H9 (cell line): Measurements from ENCODE around the gene C5orf46. TPM values are rescaled to one million over a fixed set of nuclear protein-coding genes. Genes with fewer than 3 reads are reported as not detected.

Experiments
- DNase-seq: peaks from one replicate; pipeline ENCODE4 v3.0.0-alpha.2; 2017
- H2AFZ ChIP-seq: one replicate; pipeline ENCODE4 v1.6.1; 2013; ENCODE audit warnings: mild to moderate bottlenecking, low read length, control low read depth, moderate library complexity
- H2AK5ac ChIP-seq: 2 replicates; pipeline ENCODE4 v1.6.1; 2013; ENCODE audit warnings: low read length, control low read depth, mixed read lengths; ENCODE audit not compliant: insufficient read length
- H2BK120ac ChIP-seq: one replicate; pipeline ENCODE4 v1.6.1; 2013; ENCODE audit warnings: low read depth, mild to moderate bottlenecking, low read length, control low read depth, inconsistent platforms; ENCODE audit not compliant: poor library complexity, severe bottlenecking
- H2BK12ac ChIP-seq: 2 replicates; pipeline ENCODE4 v1.6.1; 2013; ENCODE audit warnings: low read length, control low read depth, mixed read lengths, low read depth; ENCODE audit not compliant: insufficient read length
- H2BK15ac ChIP-seq: 2 replicates; pipeline ENCODE4 v1.6.1; 2013; ENCODE audit warnings: low read depth, low read length, control low read depth
- H2BK20ac ChIP-seq: one replicate; pipeline ENCODE4 v1.6.1; 2013; ENCODE audit warnings: low read depth, mild to moderate bottlenecking, low read length, control low read depth, inconsistent platforms; ENCODE audit not compliant: poor library complexity, severe bottlenecking
- H2BK5ac ChIP-seq: 2 replicates; pipeline ENCODE4 v1.6.1; 2013; ENCODE audit warnings: low read length, control low read depth, mixed read lengths; ENCODE audit not compliant: insufficient read length
- H3K14ac ChIP-seq: 2 replicates; pipeline ENCODE4 v1.6.1; 2013; ENCODE audit warnings: low read length, control low read depth; ENCODE audit not compliant: insufficient read depth
- H3K18ac ChIP-seq: 2 replicates; pipeline ENCODE4 v1.6.1; 2013; ENCODE audit warnings: low read depth, mild to moderate bottlenecking, mixed read lengths, low read length, control low read depth; ENCODE audit not compliant: insufficient read length
- H3K23ac ChIP-seq: 2 replicates; pipeline ENCODE4 v1.6.1; 2013; ENCODE audit warnings: low read length, control low read depth, mixed read lengths, low read depth; ENCODE audit not compliant: insufficient read length
- H3K23me2 ChIP-seq: 2 replicates; pipeline ENCODE4 v1.6.1; 2013; ENCODE audit warnings: low read depth, mild to moderate bottlenecking, mixed read lengths, low read length, control low read depth; ENCODE audit not compliant: insufficient read length, poor library complexity, severe bottlenecking
- H3K27ac ChIP-seq: 2 replicates; pipeline ENCODE4 v1.5.1; 2013; ENCODE audit warnings: low read length, control low read depth, mixed read lengths, low read depth; ENCODE audit not compliant: insufficient read length
- H3K27me3 ChIP-seq: 2 replicates; pipeline ENCODE4 v1.6.1; 2013; ENCODE audit warnings: low read length, control low read depth, inconsistent platforms; ENCODE audit not compliant: insufficient read depth
- H3K4ac ChIP-seq: 2 replicates; pipeline ENCODE4 v1.6.1; 2013; ENCODE audit warnings: low read depth, mild to moderate bottlenecking, control low read depth, inconsistent platforms, low read length, moderate library complexity
- H3K4me1 ChIP-seq: 2 replicates; pipeline ENCODE4 v1.6.1; 2013; ENCODE audit warnings: low read length, control low read depth, inconsistent platforms; ENCODE audit not compliant: insufficient read depth
- H3K4me2 ChIP-seq: 2 replicates; pipeline ENCODE4 v1.6.1; 2013; ENCODE audit warnings: low read length, control low read depth, mixed read lengths; ENCODE audit not compliant: insufficient read length, insufficient read depth
- H3K56ac ChIP-seq: 2 replicates; pipeline ENCODE4 v1.6.1; 2013; ENCODE audit warnings: low read depth, mild to moderate bottlenecking, mixed read lengths, low read length, control low read depth; ENCODE audit not compliant: insufficient read length
- H3K79me1 ChIP-seq: 2 replicates; pipeline ENCODE4 v1.6.1; 2013; ENCODE audit warnings: low read depth, mild to moderate bottlenecking, moderate library complexity, low read length, control low read depth, inconsistent platforms; ENCODE audit not compliant: insufficient read depth, poor library complexity, severe bottlenecking
- H3K79me2 ChIP-seq: 2 replicates; pipeline ENCODE4 v1.6.1; 2013; ENCODE audit warnings: low read length, control low read depth, inconsistent platforms; ENCODE audit not compliant: insufficient read depth
- H3K9ac ChIP-seq: 2 replicates; pipeline ENCODE4 v1.6.1; 2013; ENCODE audit warnings: low read length, control low read depth, mixed read lengths; ENCODE audit not compliant: insufficient read length; ENCODE audit errors: extremely low read depth
- H3K9me3 ChIP-seq: one replicate; pipeline ENCODE4 v1.6.1; 2013; ENCODE audit warnings: low read depth, low read length, inconsistent platforms; ENCODE audit not compliant: control insufficient read depth
- H3T11ph ChIP-seq: one replicate; pipeline ENCODE4 v1.6.1; 2013; ENCODE audit warnings: mild to moderate bottlenecking, low read length, control low read depth, inconsistent platforms
- H4K20me1 ChIP-seq: one replicate; pipeline ENCODE4 v1.6.1; 2013; ENCODE audit not compliant: control insufficient read depth, insufficient read length, insufficient read depth
- H4K5ac ChIP-seq: 2 replicates; pipeline ENCODE4 v1.6.1; 2013; ENCODE audit warnings: low read depth, mild to moderate bottlenecking, mixed read lengths, low read length, control low read depth; ENCODE audit not compliant: insufficient read length
- H4K8ac ChIP-seq: replicated peaks from 2 replicates; pipeline ENCODE4 v1.6.1; 2013; ENCODE audit warnings: low read length, control low read depth, mixed read lengths, low read depth; ENCODE audit not compliant: insufficient read length
- H4K91ac ChIP-seq: 2 replicates; pipeline ENCODE4 v1.6.1; 2013; ENCODE audit warnings: low read depth, mild to moderate bottlenecking, moderate library complexity, mixed read lengths, low read length, control low read depth; ENCODE audit not compliant: insufficient read length
- H3K27ac Mint-ChIP-seq, 3 experiments: 2 replicates in 2 of 3; 3 replicates in 1 of 3; pipeline ENCODE4 v1.8.0; 2020 to 2021; ENCODE audit warnings: mixed read lengths in 3 of 3, mild to moderate bottlenecking in 1 of 3, moderate library complexity in 1 of 3
- H3K27me3 Mint-ChIP-seq: 2 replicates; pipeline ENCODE4 v1.8.0; 2021; ENCODE audit warnings: low read depth, mild to moderate bottlenecking, moderate library complexity, mixed read lengths
- H3K36me3 Mint-ChIP-seq, 3 experiments: 2 replicates in 2 of 3; 3 replicates in 1 of 3; pipeline ENCODE4 v1.8.0; 2020 to 2021; ENCODE audit warnings: low read depth in 3 of 3, mixed read lengths in 3 of 3; ENCODE audit not compliant: insufficient read depth in 1 of 3
- H3K4me1 Mint-ChIP-seq, 2 experiments: 2 replicates each; pipeline ENCODE4 v1.8.0; 2020; ENCODE audit warnings: mixed read lengths in 2 of 2
- H3K4me3 Mint-ChIP-seq, 2 experiments: 2 replicates in 1 of 2; 3 replicates in 1 of 2; pipeline ENCODE4 v1.8.0; 2020 to 2021; ENCODE audit warnings: mild to moderate bottlenecking in 2 of 2, mixed read lengths in 2 of 2, moderate library complexity in 1 of 2
- H3K9me3 Mint-ChIP-seq, 2 experiments: 2 replicates in 1 of 2; 3 replicates in 1 of 2; pipeline ENCODE4 v1.8.0; 2020; ENCODE audit warnings: mild to moderate bottlenecking in 2 of 2, mixed read lengths in 2 of 2, moderate library complexity in 1 of 2
- WGBS: extraction: QIAGEN DNeasy Blood & Tissue Kit; methylation state at CpG from one replicate; pipeline ENCODE4 v1.1.7; 2013; ENCODE audit warnings: missing lambda C conversion rate, low lambda C conversion rate, mixed read lengths; ENCODE audit not compliant: insufficient read length; ENCODE audit errors: extremely low coverage; 5-methylcytosine and 5-hydroxymethylcytosine counted together
- total RNA-seq: library from RNA; stranded (reverse); gene quantifications from 2 replicates; pipeline ENCODE4 v1.2.1, GENCODE V29; 2021
- TF ChIP-seq, protein P1 (sequence below): fragments of 200-600 bp; sonication (generic); conservative IDR thresholded peaks from 3 replicates; pipeline ENCODE4 v1.8.0; 2021; ENCODE audit warnings: antibody characterized with exemption, mild to moderate bottlenecking

Gene C5orf46
- total RNA-seq, 1 experiment from 2014 or later: not detected

DNA sequence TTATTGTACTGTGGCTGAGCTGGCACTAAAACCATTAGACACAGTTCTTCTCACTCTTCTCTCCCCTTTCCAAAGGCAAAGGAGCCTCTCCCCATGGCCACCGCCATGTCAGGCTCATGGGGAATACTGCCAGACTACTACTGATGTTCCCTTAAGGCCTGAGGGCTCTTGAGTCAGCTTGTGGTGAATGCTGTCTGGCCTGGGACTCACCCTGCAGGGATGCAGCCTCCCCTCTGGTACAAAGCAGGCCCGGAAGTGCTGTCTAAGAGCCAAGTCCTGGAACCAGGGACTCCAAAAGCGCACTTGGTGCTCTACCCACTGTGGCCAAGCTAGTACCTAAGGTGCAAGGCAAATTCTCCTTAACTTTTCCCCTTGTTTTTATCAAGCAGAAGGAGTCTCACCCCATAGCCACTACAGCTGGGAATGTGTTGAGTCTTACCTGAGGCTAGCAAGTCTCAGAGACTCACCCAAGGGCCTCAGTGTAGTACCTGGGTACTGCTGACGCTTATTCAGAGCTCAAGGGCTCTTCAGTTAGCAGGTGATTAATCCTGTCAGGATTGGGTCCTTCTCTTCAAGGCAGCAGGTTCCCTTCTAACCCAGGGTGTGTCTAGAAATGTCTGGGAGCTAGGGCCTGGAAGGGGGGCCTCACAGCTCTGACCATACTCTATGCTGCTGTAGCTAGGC lies 33.2 kb upstream of the C5orf46 start:
- H3K4me1 ChIP-seq: no peaks in the 10 kb centered on the region
- H3K27me3 ChIP-seq: no peaks in the 10 kb centered on the region
- H3K4ac ChIP-seq: no peak overlapping the region
- no peak overlapping the region for H2AK5ac ChIP-seq
- no peak overlapping the region; the same call in 1 of the 2 replicates for H3K14ac ChIP-seq
- no peak overlapping the region for H2BK12ac ChIP-seq
- no peak overlapping the region for H4K5ac ChIP-seq
- H3K23me2 ChIP-seq: no peaks in the 10 kb centered on the region
- no peak overlapping the region for H3T11ph ChIP-seq
- no peak overlapping the region for H2AFZ ChIP-seq
- H4K8ac ChIP-seq: no peak overlapping the region
- TF ChIP-seq, protein P1, sequence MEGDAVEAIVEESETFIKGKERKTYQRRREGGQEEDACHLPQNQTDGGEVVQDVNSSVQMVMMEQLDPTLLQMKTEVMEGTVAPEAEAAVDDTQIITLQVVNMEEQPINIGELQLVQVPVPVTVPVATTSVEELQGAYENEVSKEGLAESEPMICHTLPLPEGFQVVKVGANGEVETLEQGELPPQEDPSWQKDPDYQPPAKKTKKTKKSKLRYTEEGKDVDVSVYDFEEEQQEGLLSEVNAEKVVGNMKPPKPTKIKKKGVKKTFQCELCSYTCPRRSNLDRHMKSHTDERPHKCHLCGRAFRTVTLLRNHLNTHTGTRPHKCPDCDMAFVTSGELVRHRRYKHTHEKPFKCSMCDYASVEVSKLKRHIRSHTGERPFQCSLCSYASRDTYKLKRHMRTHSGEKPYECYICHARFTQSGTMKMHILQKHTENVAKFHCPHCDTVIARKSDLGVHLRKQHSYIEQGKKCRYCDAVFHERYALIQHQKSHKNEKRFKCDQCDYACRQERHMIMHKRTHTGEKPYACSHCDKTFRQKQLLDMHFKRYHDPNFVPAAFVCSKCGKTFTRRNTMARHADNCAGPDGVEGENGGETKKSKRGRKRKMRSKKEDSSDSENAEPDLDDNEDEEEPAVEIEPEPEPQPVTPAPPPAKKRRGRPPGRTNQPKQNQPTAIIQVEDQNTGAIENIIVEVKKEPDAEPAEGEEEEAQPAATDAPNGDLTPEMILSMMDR: no peak
- no peak overlapping the region for H2BK5ac ChIP-seq
- no peak for DNase-seq
- no peak overlapping the region for H3K27ac ChIP-seq
- no peaks in the 10 kb centered on the region for H4K20me1 ChIP-seq
- no peaks in the 10 kb centered on the region; a peak in 1 of 4 replicates for H3K4me1 Mint-ChIP-seq
- H3K4me3 Mint-ChIP-seq: no peak overlapping the region
- peaks cover 0 to 8% (median 5%) of the 10 kb centered on the region in 3 experiments; a peak in 3 of 7 replicates for H3K36me3 Mint-ChIP-seq
- H3K79me1 ChIP-seq: no peaks in the 10 kb centered on the region
- H3K23ac ChIP-seq: no peak overlapping the region
- H3K9me3 Mint-ChIP-seq: peaks cover 7 to 8% of the 10 kb centered on the region in 2 experiments; a peak in 3 of 5 replicates
- H3K27me3 Mint-ChIP-seq: no peaks in the 10 kb centered on the region
- H3K4me2 ChIP-seq: no peak overlapping the region
- no peak overlapping the region for H2BK20ac ChIP-seq
- WGBS: no CpG with 5 or more reads among the region's 4 CpGs
- H3K18ac ChIP-seq: no peak overlapping the region
- no peak overlapping the region for H2BK120ac ChIP-seq
- no peaks in the 10 kb centered on the region for H3K9me3 ChIP-seq
- H4K91ac ChIP-seq: no peak overlapping the region
- H2BK15ac ChIP-seq: no peak overlapping the region
- no peaks in the 10 kb centered on the region for H3K79me2 ChIP-seq
- H3K27ac Mint-ChIP-seq: no peak overlapping the region
- no peak overlapping the region for H3K9ac ChIP-seq
- H3K56ac ChIP-seq: no peak overlapping the region
